IPS-18a (cell line): ENCODE results near the gene GRID1.
"Not testable (repeated sequence)": the region's sequence is repeated elsewhere in the genome, so short reads cannot be mapped to it uniquely, and the experiment has no call there.

Experiments used
- H3K27ac ChIP-seq: one replicate; pipeline ENCODE4 v1.5.1; 2013; ENCODE audit warnings: low read length
- H3K27me3 ChIP-seq: one replicate; pipeline ENCODE4 v1.6.1; 2013; ENCODE audit warnings: mild to moderate bottlenecking, low read length; ENCODE audit not compliant: control insufficient read depth, insufficient read depth
- H3K36me3 ChIP-seq: one replicate; pipeline ENCODE4 v1.6.1; 2013; ENCODE audit warnings: low read depth, low read length; ENCODE audit not compliant: control insufficient read depth
- H3K4me1 ChIP-seq: one replicate; pipeline ENCODE4 v1.6.1; 2013; ENCODE audit warnings: low read depth, low read length; ENCODE audit not compliant: control insufficient read depth
- H3K4me3 ChIP-seq: one replicate; pipeline ENCODE4 v1.5.1; 2013; ENCODE audit warnings: low read length
- H3K9ac ChIP-seq: one replicate; pipeline ENCODE4 v1.6.1; 2013; ENCODE audit warnings: mild to moderate bottlenecking, low read length, moderate library complexity
- H3K9me3 ChIP-seq: one replicate; pipeline ENCODE4 v1.6.1; 2013; ENCODE audit warnings: low read depth, low read length; ENCODE audit not compliant: control insufficient read depth

GRID1 gene

DNA sequence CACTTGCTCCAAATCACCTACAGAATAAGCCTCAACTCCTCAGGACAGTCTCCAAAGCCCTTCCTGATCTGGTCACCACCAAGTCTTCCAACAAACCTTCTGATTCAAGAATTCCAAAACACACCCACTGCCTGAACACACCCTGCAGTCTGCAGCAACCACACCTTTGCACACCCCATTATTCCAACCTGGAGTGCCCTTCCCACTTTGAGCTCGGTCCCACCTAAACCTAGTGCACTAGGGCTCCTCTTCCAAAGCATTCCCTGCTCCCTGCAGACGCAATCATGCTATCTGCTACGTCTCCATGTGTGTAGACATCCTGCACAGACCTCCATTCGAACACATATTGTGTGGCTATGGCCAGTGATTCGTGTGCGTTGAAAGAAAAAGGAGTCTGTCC is 289.3 kb downstream of the GRID1 start:
- Histone ChIP-seq H3K9me3 (no peaks in the 10 kb centered on the region), H3K4me1 (no peaks in the 10 kb centered on the region), H3K27me3 (no peaks in the 10 kb centered on the region), H3K9ac (no peak overlapping the region), H3K27ac (no peak overlapping the region), H3K4me3 (no peak overlapping the region), H3K36me3 (no peaks in the 10 kb centered on the region)

DNA sequence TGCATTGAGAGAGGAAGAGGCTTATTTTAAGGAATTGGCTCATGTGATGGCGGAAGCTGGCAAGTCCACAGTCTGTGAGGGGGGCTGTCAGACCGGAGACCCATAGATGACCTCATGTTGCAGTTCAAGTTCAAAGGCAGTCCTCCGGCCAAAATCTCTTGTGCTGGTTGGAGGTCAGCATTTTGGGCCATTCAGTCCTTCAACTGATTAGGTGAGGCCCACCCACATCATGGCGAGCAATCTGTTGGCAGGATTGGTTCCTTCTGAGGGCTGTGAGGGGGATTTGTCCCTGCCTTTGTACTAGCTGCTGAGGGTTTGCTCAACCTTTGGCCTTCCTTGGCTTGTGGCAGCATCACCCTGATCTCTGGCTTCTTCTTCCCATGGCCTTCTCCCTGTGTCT is 290.1 kb downstream of the GRID1 start:
- not testable (repeated sequence) for H3K4me3 ChIP-seq, H3K27me3 ChIP-seq, H3K27ac ChIP-seq, H3K4me1 ChIP-seq, H3K9me3 ChIP-seq, H3K36me3 ChIP-seq, H3K9ac ChIP-seq

- Histone ChIP-seq H3K27ac (no peak overlapping the region), H3K4me3 (no peak overlapping the region), H3K4me1 (no peaks in the 10 kb centered on the region), H3K36me3 (no peaks in the 10 kb centered on the region), H3K9ac (no peak overlapping the region), H3K27me3 (no peaks in the 10 kb centered on the region), H3K9me3 (no peaks in the 10 kb centered on the region)
Measured at GRCh38 chr10:86075512-86075911, 291.1 kb downstream of the GRID1 start.

DNA sequence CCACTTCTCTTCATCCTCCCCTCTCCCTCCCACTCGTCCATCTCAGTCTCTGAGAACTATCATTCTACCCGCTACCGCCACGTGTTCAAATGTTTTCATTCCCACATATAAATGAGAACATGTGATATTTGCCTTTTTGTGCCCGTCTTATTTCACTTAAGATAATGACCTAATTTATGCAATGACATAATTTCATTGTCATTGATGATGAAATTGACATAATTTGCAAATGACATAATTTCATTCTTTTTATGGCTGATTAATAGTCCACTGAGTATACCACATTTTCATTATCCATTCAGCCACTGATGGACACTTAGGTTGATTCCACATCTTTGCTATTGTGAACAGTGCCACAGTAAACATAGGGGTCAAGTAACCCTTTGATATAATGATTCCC is 292.3 kb downstream of the GRID1 start:
- no peak overlapping the region for H3K4me3 ChIP-seq
- H3K9ac ChIP-seq: no peak overlapping the region
- H3K27ac ChIP-seq: no peak overlapping the region
- H3K4me1 ChIP-seq: no peaks in the 10 kb centered on the region
- H3K9me3 ChIP-seq: no peaks in the 10 kb centered on the region
- H3K36me3 ChIP-seq: no peaks in the 10 kb centered on the region
- no peaks in the 10 kb centered on the region for H3K27me3 ChIP-seq

GRCh38 chr10:86073199-86073977 is 293.2 kb downstream of the GRID1 start:
- H3K9ac ChIP-seq: no peak overlapping the region
- no peak overlapping the region for H3K27ac ChIP-seq
- H3K4me3 ChIP-seq: no peak overlapping the region
- H3K27me3 ChIP-seq: no peaks in the 10 kb centered on the region
- H3K4me1 ChIP-seq: no peaks in the 10 kb centered on the region
- H3K9me3 ChIP-seq: no peaks in the 10 kb centered on the region
- H3K36me3 ChIP-seq: no peaks in the 10 kb centered on the region

GRCh38 chr10:86072413-86072812 is 294.2 kb downstream of the GRID1 start:
- Histone ChIP-seq H3K27me3 (no peaks in the 10 kb centered on the region), H3K27ac (no peak overlapping the region), H3K4me3 (no peak overlapping the region), H3K36me3 (no peaks in the 10 kb centered on the region), H3K4me1 (no peaks in the 10 kb centered on the region), H3K9ac (no peak overlapping the region), H3K9me3 (no peaks in the 10 kb centered on the region)

- Histone ChIP-seq H3K27me3 (no peaks in the 10 kb centered on the region), H3K4me1 (no peaks in the 10 kb centered on the region), H3K4me3 (no peak overlapping the region), H3K9me3 (no peaks in the 10 kb centered on the region), H3K36me3 (no peaks in the 10 kb centered on the region), H3K27ac (no peak overlapping the region), H3K9ac (no peak overlapping the region)
Measured at GRCh38 chr10:86071758-86072157, 294.8 kb downstream of the GRID1 start.

DNA sequence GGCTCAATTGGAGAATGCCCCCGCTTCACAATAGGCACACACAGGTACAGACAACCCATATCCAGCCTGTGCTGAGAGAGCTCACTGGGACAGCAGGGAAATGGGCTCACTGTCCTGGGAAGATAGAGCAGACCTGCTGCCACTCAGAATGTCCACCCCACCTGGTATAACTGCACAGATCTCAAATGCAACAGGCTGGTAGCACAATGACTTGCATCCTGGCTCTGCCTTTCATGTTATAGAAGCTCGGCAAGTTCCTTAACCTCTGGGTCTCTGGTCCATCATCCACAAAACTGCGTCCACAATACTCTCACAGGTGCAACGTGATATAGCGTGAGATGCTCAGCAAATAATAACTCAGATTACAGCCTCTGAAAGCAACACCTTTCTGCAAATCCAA is 295.4 kb downstream of the GRID1 start:
- Histone ChIP-seq H3K27me3 (no peaks in the 10 kb centered on the region), H3K4me1 (no peaks in the 10 kb centered on the region), H3K27ac (no peak overlapping the region), H3K36me3 (no peaks in the 10 kb centered on the region), H3K9me3 (no peaks in the 10 kb centered on the region), H3K4me3 (no peak overlapping the region), H3K9ac (no peak overlapping the region)

DNA sequence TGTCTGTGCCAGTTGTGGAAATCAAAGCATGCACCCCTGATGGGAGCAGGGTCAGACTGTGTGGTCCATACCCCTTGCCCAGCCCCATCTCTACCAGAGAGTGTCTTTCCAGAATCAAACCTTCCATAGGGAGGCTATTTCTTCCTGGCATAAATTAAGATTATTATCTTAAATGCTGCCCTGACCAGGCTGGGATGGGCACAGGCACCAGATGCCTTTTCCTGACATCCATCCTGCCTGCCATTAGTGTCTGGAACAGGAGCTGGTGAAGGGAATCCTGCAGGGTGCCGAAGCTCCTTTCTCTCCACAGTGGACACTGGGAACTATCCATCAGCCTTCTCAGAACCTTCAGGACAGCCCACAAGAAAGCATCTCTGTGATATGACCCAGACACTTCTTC is 296.3 kb downstream of the GRID1 start:
- no peak overlapping the region for H3K27ac ChIP-seq
- no peak overlapping the region for H3K4me3 ChIP-seq
- H3K36me3 ChIP-seq: no peaks in the 10 kb centered on the region
- no peaks in the 10 kb centered on the region for H3K4me1 ChIP-seq
- H3K9ac ChIP-seq: no peak overlapping the region
- H3K27me3 ChIP-seq: no peaks in the 10 kb centered on the region
- H3K9me3 ChIP-seq: no peaks in the 10 kb centered on the region

DNA sequence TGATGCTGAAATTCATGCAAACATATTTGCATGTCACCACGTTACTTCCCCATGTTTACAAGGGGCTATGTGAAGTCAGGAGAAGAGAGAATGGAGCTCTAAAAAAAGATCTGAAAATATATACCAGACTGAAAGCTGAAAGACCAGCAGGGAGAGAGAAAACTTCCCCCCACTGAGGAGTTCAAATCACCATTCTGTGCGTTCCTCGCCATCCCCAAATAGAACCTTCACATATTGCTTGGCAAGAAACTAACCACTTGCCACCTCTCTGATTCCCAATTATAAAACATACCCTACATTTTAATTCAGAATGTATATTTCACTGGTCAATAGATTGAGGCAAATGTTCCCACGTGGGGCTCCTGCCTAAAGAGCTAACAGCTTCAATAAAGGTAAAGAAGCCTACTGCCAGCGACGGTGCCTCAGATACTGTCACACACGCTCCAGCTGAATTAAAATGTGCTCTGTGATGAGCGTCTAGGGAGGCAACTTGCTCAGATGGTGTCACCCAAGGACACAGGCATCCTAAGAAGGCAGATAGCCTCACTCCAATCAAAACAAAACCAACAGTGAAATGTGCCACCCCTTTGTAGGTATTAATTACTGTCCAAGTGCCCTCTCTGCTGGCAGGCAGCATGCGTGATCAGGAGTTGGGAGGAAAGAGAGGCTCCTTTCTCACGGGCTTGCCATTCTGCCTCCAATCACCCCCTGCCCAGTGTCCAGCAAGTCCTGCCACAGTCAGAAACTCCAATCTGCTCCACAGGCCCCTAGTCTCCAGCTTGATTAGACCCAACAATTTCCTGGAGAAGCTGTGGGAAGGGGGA is 298.2 kb downstream of the GRID1 start:
- Histone ChIP-seq H3K36me3 (no peaks in the 10 kb centered on the region), H3K4me3 (no peak overlapping the region), H3K27ac (no peak overlapping the region), H3K9me3 (no peaks in the 10 kb centered on the region), H3K27me3 (no peaks in the 10 kb centered on the region), H3K9ac (no peak overlapping the region), H3K4me1 (no peaks in the 10 kb centered on the region)

GRCh38 chr10:86067436-86068050 is 299.1 kb downstream of the GRID1 start:
- no peak overlapping the region for H3K9ac ChIP-seq
- H3K27me3 ChIP-seq: no peaks in the 10 kb centered on the region
- H3K9me3 ChIP-seq: no peaks in the 10 kb centered on the region
- H3K36me3 ChIP-seq: no peaks in the 10 kb centered on the region
- no peak overlapping the region for H3K27ac ChIP-seq
- H3K4me3 ChIP-seq: no peak overlapping the region
- no peaks in the 10 kb centered on the region for H3K4me1 ChIP-seq
